ENCODE data around the gene GNB3. TPM values are rescaled to one million over a fixed set of nuclear protein-coding genes. Genes with fewer than 3 reads are reported as not detected.

Gene GNB3
- total and polyA plus RNA-seq, 8 donors: 0.87 to 11.1 (median 2.7) TPM; not detected in 1

DNA sequence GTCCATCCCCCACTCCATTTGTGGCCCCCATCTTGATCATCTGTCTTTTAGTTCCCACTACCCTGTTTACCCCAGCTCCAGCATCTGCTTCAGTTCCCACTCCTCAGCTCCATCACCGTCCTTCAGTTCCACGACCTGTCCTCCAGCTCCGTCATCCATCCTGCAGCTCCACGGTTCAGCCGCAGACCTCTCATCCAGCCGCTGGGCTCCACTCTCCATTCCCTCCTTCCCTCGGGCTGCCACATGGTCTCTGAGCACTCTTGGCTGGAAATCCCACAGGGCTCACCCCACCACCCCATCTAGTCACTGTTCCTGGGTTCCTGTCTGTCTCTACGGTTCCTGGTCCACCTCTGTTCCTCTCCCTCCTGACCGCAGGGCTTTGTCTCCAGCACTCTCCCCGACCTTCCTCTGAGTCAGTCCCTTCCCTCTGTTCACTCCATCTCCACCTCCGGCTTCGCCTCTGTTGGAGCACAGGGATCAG is 15.8 kb upstream of the GNB3 start:
- peaks cover 0 to 99% (median 38%) of the 10 kb centered on the region in 3 donors for H3K27me3 ChIP-seq
- H3K4me1 ChIP-seq: peaks cover 35 to 68% (median 55%) of the 10 kb centered on the region in 4 donors
- WGBS, 5 donors: 39 to 45% (median 44%) methylated on average over 11 to 12 of the region's 12 CpGs
- H3K9me3 ChIP-seq: no peaks in the 10 kb centered on the region
- H3K27ac ChIP-seq: peak overlapping the region in 1 of 5 donors; percentile 25
- TF ChIP-seq EP300 (IDR thresholded peaks at IDR 0.05) (no peak), POLR2AphosphoS5 (IDR thresholded peaks at IDR 0.05) (no peak), POLR2A (IDR thresholded peaks at IDR 0.05) (no peak)
- TF ChIP-seq, protein P1, sequence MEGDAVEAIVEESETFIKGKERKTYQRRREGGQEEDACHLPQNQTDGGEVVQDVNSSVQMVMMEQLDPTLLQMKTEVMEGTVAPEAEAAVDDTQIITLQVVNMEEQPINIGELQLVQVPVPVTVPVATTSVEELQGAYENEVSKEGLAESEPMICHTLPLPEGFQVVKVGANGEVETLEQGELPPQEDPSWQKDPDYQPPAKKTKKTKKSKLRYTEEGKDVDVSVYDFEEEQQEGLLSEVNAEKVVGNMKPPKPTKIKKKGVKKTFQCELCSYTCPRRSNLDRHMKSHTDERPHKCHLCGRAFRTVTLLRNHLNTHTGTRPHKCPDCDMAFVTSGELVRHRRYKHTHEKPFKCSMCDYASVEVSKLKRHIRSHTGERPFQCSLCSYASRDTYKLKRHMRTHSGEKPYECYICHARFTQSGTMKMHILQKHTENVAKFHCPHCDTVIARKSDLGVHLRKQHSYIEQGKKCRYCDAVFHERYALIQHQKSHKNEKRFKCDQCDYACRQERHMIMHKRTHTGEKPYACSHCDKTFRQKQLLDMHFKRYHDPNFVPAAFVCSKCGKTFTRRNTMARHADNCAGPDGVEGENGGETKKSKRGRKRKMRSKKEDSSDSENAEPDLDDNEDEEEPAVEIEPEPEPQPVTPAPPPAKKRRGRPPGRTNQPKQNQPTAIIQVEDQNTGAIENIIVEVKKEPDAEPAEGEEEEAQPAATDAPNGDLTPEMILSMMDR (IDR thresholded peaks at IDR 0.05): no peak
- no peaks in the 10 kb centered on the region for H3K36me3 ChIP-seq
- no peak for DNase-seq
- H3K4me3 ChIP-seq: peak overlapping the region in 1 of 4 donors; percentile 27
- intact Hi-C loops (cut with DNase I; ENCODE audit: low total_unique reads): loop anchor here (10.0 kb wide), 1 partner anchor 80 kb away; no protein-coding TSS in a partner anchor

- TF ChIP-seq, protein P1 (IDR thresholded peaks at IDR 0.05): peak in 5 of 7 experiments; percentile 85 to 92 (median 88)
- TF ChIP-seq EP300 (IDR thresholded peaks at IDR 0.05) (no peak), POLR2AphosphoS5 (IDR thresholded peaks at IDR 0.05) (peak in 1 of 3 donors; percentile 20), POLR2A (IDR thresholded peaks at IDR 0.05) (no peak)
- H3K9me3 ChIP-seq: no peaks in the 10 kb centered on the region
- WGBS, 5 donors: 8 to 12% (median 10%) methylated on average over 13 to 19 of the region's 19 CpGs
- peaks cover 0 to 4% (median under 1%) of the 10 kb centered on the region in 4 donors for H3K36me3 ChIP-seq
- DNase-seq: peak; percentile 87 to 94
- peaks cover 0 to 93% (median 38%) of the 10 kb centered on the region in 3 donors for H3K27me3 ChIP-seq
- peak overlapping the region in 1 of 4 donors; percentile 27 for H3K4me3 ChIP-seq
- H3K4me1 ChIP-seq: peaks cover 35 to 74% (median 55%) of the 10 kb centered on the region in 4 donors
- intact Hi-C loops (cut with DNase I; ENCODE audit: low total_unique reads): loop anchor here (10.0 kb wide), 1 partner anchor 81 kb away; no protein-coding TSS in a partner anchor
- peak overlapping the region in 1 of 5 donors; percentile 25 for H3K27ac ChIP-seq
Observed at GRCh38 chr12:6825398-6826124, 15.2 kb upstream of the GNB3 start.

GRCh38 chr12:6826125-6826733 is 14.5 kb upstream of the GNB3 start:
- 76 to 82% (median 79%) methylated on average over 16 to 17 of the region's 17 CpGs for WGBS, 5 donors
- peaks cover 0 to 11% (median 6%) of the 10 kb centered on the region in 4 donors for H3K36me3 ChIP-seq
- no peaks in the 10 kb centered on the region for H3K9me3 ChIP-seq
- H3K27me3 ChIP-seq: peaks cover 0 to 87% (median 35%) of the 10 kb centered on the region in 3 donors
- H3K4me1 ChIP-seq: peaks cover 34 to 69% (median 52%) of the 10 kb centered on the region in 4 donors
- DNase-seq: peak in 1 of 2 donors; percentile 16
- TF ChIP-seq EP300 (IDR thresholded peaks at IDR 0.05) (no peak), POLR2AphosphoS5 (IDR thresholded peaks at IDR 0.05) (no peak), POLR2A (IDR thresholded peaks at IDR 0.05) (no peak)
- TF ChIP-seq, protein P1 (IDR thresholded peaks at IDR 0.05): no peak
- intact Hi-C loops (cut with DNase I; ENCODE audit: low total_unique reads): loop anchor here (10.0 kb wide), 1 partner anchor 81 kb away; no protein-coding TSS in a partner anchor
- no peak overlapping the region for H3K4me3 ChIP-seq
- H3K27ac ChIP-seq: no peak overlapping the region

Data from stomach (tissue), 9 donors.